Gastroesophageal sphincter (tissue), 4 donors: ENCODE results near the gene IER3IP1. TPM values are rescaled to one million over a fixed set of nuclear protein-coding genes. Genes with fewer than 3 reads are reported as not detected.
"Not testable (repeated sequence)": the region's sequence is repeated elsewhere in the genome, so short reads cannot be mapped to it uniquely, and the experiment has no call there.

Source experiments
- ATAC-seq: fragments of 150-250 bp; one replicate; pipeline ENCODE4 v1.9.1; 2016; ENCODE audit warnings: mild to moderate bottlenecking, moderate library complexity
- H3K27ac ChIP-seq, 4 donors: fragments of 200-600 bp; sonication (generic) in 3 of 4; 1 replicate in 3 of 4; 2 replicates in 1 of 4; pipeline ENCODE4 v1.5.1; 2016 to 2019
- H3K27me3 ChIP-seq: fragments of 200-600 bp; sonication (generic); one replicate; pipeline ENCODE4 v1.5.1; 2019
- H3K36me3 ChIP-seq, 2 donors: fragments of 200-600 bp; sonication (generic); one replicate each; pipeline ENCODE4 v1.5.1; 2019; ENCODE audit warnings: control low read depth in 1 of 2
- H3K4me1 ChIP-seq, 3 donors: fragments of 200-600 bp; sonication (generic); 1 replicate in 2 of 3; 2 replicates in 1 of 3; pipeline ENCODE4 v1.5.1; 2016 to 2019; ENCODE audit warnings: control low read depth in 2 of 3
- H3K4me3 ChIP-seq, 2 donors: fragments of 200-600 bp; sonication (generic); one replicate each; pipeline ENCODE4 v1.5.1; 2019; ENCODE audit warnings: mild to moderate bottlenecking in 1 of 2, moderate library complexity in 1 of 2
- H3K9me3 ChIP-seq, 3 donors: fragments of 200-600 bp; sonication (generic); one replicate each; pipeline ENCODE4 v1.5.1; 2017 to 2019; ENCODE audit warnings: control low read depth in 2 of 3
- EP300 ChIP-seq: sonication (generic); formaldehyde crosslinking; IDR thresholded peaks from one replicate; pipeline ENCODE4 v1.6.1; 2017; ENCODE audit warnings: antibody characterized with exemption, mild to moderate bottlenecking
- POLR2A ChIP-seq, 2 donors: fragments of 450-650 bp; IDR thresholded peaks; one replicate each; pipeline ENCODE4 v1.6.1; 2017; ENCODE audit warnings: antibody characterized with exemption in 2 of 2, mild to moderate bottlenecking in 2 of 2, moderate library complexity in 1 of 2
- POLR2AphosphoS5 ChIP-seq: sonication (generic); formaldehyde crosslinking; IDR thresholded peaks from one replicate; pipeline ENCODE4 v1.6.1; 2017; ENCODE audit warnings: antibody characterized with exemption
- WGBS, 2 donors: methylation state at CpG; one replicate each; pipeline ENCODE4 v1.1.5; 2018; ENCODE audit warnings: low coverage in 1 of 2; 5-methylcytosine and 5-hydroxymethylcytosine counted together
- total RNA-seq, 4 donors: library from RNA; depleted of rRNA; stranded (reverse); fragments of >200 nt; gene quantifications; one replicate each; pipeline ENCODE4 v1.1.0, GENCODE V29; 2016
- TF ChIP-seq, protein P1 (sequence below), 4 experiments: fragments of 200-600 bp in 2 of 4; fragments of 450-650 bp in 2 of 4; sonication (generic) in 1 of 4; IDR thresholded peaks; one replicate each; pipeline ENCODE4 v1.5.1; 2017 to 2019; ENCODE audit warnings: antibody characterized with exemption in 4 of 4, mild to moderate bottlenecking in 2 of 4, moderate library complexity in 2 of 4

The IER3IP1 gene
- total RNA-seq, 4 donors from 2014 or later: 7.1 to 13.8 (median 10.5) TPM

DNA sequence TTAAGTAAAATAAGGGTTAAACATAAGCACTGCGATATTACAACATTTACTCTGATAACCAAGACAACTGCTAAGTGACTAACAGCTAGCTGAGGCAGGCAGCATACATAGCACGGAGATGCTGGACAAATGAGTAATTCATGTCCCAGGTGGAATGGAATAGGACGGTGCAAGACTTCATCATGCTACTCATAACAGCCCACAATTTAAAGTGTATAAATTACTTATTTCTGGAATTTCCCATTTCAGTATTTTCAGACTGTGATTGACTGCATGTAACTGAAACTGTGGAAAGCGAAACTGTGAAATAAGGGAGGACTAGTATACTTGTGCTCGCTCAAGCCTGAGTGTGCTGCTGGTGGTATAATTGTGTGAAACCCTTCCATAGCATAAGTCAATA is 12.9 kb downstream of the IER3IP1 start:
- Histone ChIP-seq H3K27me3 (no peaks in the 10 kb centered on the region), H3K4me3 (no peak overlapping the region), H3K36me3 (no peaks in the 10 kb centered on the region), H3K9me3 (no peaks in the 10 kb centered on the region), H3K4me1 (peaks cover 0 to 28% (median 0%) of the 10 kb centered on the region in 3 donors), H3K27ac (no peak overlapping the region)
- no peak for ATAC-seq
- 66 to 82% methylated on average over 4 to 5 of the region's 5 CpGs for WGBS, 2 donors
- TF ChIP-seq POLR2A (IDR thresholded peaks at IDR 0.05): no peak
- TF ChIP-seq EP300: no peak
- TF ChIP-seq, protein P1, sequence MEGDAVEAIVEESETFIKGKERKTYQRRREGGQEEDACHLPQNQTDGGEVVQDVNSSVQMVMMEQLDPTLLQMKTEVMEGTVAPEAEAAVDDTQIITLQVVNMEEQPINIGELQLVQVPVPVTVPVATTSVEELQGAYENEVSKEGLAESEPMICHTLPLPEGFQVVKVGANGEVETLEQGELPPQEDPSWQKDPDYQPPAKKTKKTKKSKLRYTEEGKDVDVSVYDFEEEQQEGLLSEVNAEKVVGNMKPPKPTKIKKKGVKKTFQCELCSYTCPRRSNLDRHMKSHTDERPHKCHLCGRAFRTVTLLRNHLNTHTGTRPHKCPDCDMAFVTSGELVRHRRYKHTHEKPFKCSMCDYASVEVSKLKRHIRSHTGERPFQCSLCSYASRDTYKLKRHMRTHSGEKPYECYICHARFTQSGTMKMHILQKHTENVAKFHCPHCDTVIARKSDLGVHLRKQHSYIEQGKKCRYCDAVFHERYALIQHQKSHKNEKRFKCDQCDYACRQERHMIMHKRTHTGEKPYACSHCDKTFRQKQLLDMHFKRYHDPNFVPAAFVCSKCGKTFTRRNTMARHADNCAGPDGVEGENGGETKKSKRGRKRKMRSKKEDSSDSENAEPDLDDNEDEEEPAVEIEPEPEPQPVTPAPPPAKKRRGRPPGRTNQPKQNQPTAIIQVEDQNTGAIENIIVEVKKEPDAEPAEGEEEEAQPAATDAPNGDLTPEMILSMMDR (IDR thresholded peaks at IDR 0.05): no peak
- no peak for TF ChIP-seq POLR2AphosphoS5

DNA sequence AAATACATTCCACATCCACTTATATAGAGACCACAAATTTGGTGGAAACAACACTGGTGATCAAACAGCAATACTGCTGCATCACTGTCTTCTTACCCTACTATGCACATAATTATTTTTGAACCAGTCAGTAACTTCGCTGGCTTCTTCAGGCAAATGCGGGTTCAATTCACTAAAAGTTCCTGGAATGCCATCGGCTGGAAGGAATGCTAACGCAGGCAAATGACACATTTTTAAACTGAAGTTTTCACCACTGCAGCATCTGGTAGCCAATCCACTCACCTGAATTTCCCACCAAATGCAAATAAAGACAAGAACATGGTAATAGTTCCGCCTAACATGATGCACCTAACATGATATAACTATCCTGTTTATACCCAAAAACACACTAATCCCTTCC is 15.9 kb downstream of the IER3IP1 start:
- 87 to 95% methylated on average over 2 to 5 of the region's 5 CpGs for WGBS, 2 donors
- no peak overlapping the region for H3K27ac ChIP-seq
- H3K4me1 ChIP-seq: peaks cover 0 to 9% (median 0%) of the 10 kb centered on the region in 3 donors
- no peak overlapping the region for H3K4me3 ChIP-seq
- ATAC-seq: no peak
- H3K27me3 ChIP-seq: no peaks in the 10 kb centered on the region
- TF ChIP-seq EP300 (no peak), POLR2AphosphoS5 (no peak), POLR2A (IDR thresholded peaks at IDR 0.05) (no peak)
- TF ChIP-seq, protein P1 (IDR thresholded peaks at IDR 0.05): no peak
- peaks cover 0 to under 1% of the 10 kb centered on the region in 2 donors for H3K36me3 ChIP-seq
- H3K9me3 ChIP-seq: no peaks in the 10 kb centered on the region

DNA sequence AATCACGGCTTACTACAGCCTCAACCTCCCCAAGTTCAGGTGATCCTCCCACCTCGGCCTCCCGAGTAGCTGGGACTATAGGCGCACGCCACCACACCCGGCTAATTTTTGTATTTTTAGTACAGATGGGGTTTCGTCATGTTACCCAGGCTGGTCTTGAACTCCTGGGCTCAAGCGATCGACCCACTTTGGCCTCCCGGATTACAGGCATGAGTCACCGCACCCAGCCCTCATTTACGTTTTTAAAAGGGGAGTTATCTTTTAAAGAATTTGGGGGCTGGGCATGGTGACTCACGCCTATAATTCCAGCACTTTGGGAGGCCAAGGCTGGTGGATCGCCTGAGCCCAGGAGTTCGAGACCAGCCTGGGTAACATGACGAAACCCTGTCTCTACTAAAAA is 17.8 kb downstream of the IER3IP1 start:
- not testable (repeated sequence) for ATAC-seq, H3K9me3 ChIP-seq, H3K27me3 ChIP-seq, H3K4me1 ChIP-seq, H3K27ac ChIP-seq, H3K4me3 ChIP-seq
- 84 to 94% methylated on average over 7 to 12 of the region's 16 CpGs for WGBS, 2 donors
- H3K36me3 ChIP-seq: peaks cover 0 to 19% of the 10 kb centered on the region in 2 donors

DNA sequence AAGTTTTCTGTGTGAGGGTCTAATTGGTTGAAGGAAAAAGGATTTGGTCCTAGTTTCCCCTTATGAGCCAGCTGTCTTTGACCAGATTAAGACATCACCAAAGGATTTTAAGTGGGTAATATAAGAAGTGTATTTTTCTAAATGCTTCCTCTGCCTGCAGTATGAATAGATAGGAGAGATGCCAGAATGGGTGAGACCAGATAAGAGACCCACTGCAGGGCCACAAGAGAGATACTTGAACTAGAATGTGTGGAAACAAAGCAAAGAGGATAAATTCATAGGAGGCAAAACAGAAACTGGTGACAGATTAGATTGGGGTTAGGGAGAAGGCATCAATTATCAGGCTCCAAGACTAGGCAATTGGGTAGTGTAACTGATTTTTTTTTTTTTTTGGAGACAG is 24.7 kb downstream of the IER3IP1 start:
- Histone ChIP-seq H3K36me3 (peaks cover 0 to 21% of the 10 kb centered on the region in 2 donors), H3K27me3 (no peaks in the 10 kb centered on the region), H3K4me1 (peaks cover 0 to 37% (median 17%) of the 10 kb centered on the region in 3 donors), H3K4me3 (peak overlapping the region in 1 of 2 donors; percentile 68), H3K9me3 (no peaks in the 10 kb centered on the region), H3K27ac (peak overlapping the region in 3 of 4 donors; percentile 91 to 96 (median 92))
- TF ChIP-seq, protein P1 (IDR thresholded peaks at IDR 0.05): no peak
- TF ChIP-seq EP300: no peak
- no peak for TF ChIP-seq POLR2A (IDR thresholded peaks at IDR 0.05)
- no peak for TF ChIP-seq POLR2AphosphoS5
- no peak for ATAC-seq

DNA sequence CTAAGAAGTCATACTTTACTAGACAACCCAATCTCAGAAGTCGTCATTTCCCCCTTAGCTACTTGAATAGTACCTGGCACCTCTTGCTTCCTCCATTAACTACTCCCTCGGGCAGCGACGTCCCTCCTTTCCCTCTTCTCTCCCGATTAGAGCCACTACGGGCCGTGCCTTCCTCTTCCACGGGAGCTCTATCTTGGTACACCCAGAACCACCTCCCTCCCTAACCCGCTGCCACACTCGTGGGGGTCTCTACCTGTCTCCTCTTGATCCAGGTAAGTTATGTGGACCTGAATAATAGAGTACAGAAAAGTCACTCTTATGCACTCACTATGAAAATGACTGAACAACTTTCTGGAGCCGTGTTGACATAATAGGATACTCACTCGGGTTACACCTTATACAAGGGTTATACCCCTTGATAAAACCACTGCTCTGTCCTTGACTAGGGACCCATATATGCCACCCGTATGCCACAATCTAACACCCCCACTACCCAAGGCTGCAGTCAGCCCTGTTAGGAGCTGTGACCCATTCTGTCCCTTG is 25.3 kb downstream of the IER3IP1 start:
- peak overlapping the region; percentile 68 to 91 for H3K4me3 ChIP-seq
- peak; percentile 10 for ATAC-seq
- H3K9me3 ChIP-seq: no peaks in the 10 kb centered on the region
- TF ChIP-seq POLR2A (IDR thresholded peaks at IDR 0.05) (no peak), POLR2AphosphoS5 (no peak), EP300 (no peak)
- TF ChIP-seq, protein P1 (IDR thresholded peaks at IDR 0.05): no peak
- H3K36me3 ChIP-seq: peaks cover 0 to 21% of the 10 kb centered on the region in 2 donors
- peak overlapping the region; percentile 84 to 96 (median 92) for H3K27ac ChIP-seq
- no peaks in the 10 kb centered on the region for H3K27me3 ChIP-seq
- 5 to 9% methylated on average over 13 of the region's 13 CpGs for WGBS, 2 donors
- peaks cover 0 to 37% (median 17%) of the 10 kb centered on the region in 3 donors for H3K4me1 ChIP-seq
